ENCODE data around the gene PTGES.

PTGES gene

DNA sequence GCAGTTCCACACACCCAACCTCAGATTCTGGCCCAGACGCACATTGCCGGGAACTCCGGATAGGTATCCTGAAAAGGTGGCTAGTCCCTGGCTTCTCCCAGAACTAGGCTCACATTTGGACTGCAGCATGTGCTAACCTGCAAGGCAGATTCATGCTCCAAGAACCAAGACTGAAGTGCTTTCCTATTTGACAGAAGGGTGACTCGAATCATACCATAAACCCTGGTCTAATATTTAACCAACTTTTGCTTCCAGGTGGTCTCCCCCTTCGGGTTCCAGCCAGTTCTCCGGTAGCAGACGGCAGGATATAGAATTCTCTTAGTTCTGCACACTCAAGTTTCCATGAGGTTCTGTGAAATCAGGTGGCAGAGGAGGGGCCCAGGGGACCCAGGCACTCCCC lies 7.6 kb downstream of the PTGES start:
- no peak for DNase-seq (ENCODE audit: low read depth)

DNA sequence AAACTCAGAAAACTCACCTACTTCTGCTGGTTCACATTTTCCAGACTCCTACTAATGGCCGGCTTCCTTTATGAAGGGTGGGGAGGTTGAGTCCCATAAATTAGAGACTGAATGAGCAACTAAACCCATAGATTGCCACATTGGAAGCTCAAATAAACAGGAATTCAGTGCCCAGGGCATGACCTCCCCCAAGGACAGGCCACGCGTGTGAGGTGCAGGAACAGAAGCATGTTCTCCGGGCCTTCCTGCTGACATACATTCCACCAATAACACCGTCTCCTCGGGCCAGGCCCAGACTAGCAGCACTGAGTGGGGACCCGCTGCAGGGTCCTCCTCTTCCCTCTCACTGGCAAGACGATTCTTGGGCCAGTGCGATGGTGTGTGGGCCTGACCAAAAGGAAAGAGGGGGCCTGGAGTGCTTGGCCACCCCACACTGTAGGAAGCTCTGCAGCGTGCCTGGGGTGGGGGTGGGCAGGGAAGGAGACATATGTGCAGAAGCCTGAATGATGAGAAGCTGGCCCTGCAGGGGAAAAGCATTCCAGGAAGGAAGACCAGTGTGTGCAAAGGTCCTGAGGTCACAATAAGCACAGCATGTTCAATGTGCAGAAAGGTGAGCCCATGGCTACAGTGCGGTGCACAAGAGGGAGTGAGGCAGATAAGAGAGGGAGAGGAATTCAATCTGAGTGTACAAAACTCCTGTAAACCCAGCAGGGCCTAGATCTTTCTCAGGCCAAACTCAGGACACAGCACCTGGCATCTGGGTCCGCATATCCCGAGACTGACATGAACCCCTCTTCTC lies 12.0 kb downstream of the PTGES start:
- DNase-seq (ENCODE audit: low read depth) = no peak

- DNase-seq (ENCODE audit: low read depth) = no peak
Observed at GRCh38 chr9:129740174-129740573, 12.7 kb downstream of the PTGES start.

GRCh38 chr9:129739432-129739831 lies 13.4 kb downstream of the PTGES start:
- no peak for DNase-seq (ENCODE audit: low read depth)

DNA sequence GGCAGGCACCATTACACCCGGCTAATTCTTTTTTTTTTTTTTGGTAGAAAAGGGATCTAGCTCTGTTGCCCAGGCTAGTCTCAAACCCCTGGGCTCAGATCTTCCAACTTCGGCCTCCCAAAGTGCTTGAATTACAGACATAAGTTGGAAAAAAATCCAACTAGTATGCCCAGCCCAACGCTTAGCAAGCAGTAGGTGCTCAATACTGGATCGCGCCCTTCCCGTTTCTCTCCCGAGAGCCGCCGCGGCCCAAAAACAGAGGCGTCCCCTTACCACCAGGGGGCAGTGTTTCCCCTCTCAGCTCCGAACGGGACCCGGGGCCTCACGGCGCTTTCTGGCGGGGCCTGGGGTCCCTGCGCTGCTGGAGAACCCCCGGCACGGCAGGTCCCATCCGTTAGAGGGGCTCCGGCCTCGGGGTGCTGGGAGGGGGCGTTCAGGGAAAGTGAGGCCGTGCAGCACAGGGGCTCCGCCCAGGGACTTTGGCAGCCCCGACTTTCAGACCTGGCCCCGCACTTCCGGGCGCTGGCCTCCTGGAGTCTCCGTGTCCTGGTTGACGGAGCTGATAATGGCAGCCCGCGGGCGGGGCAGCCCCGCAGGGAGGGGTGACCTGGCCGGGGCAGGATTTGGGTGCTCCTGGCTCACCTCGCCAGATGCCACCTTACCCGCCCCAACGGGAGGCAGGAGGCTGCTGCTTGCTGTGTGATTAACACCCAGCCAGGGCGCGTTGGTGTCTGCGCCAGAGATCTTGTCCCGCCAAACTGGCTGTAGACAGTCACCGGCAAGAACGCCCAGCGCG lies 15.2 kb downstream of the PTGES start:
- DNase-seq (ENCODE audit: low read depth) = peak; percentile 34

GRCh38 chr9:129736334-129736733 lies 16.5 kb downstream of the PTGES start:
- no peak for DNase-seq (ENCODE audit: low read depth)

DNA sequence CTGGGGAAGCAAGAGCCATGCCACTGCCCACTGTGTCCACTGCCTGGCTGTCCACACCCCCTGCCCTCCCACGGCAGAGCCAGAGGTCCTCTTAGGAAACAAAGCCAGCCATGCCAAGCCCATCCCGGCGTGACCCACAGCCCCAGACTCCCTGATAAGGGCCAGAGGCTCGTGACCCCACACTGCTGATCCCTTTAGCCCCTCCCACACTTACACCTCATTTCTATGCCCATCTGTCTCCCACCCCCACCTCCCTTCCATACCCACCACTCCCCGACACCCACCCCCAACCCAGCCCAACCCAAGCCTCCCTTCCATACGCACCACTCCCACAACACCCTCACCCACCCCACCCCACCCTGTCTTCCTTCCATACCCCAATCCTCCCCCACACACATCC lies 17.3 kb downstream of the PTGES start:
- DNase-seq (ENCODE audit: low read depth) = no peak

DNA sequence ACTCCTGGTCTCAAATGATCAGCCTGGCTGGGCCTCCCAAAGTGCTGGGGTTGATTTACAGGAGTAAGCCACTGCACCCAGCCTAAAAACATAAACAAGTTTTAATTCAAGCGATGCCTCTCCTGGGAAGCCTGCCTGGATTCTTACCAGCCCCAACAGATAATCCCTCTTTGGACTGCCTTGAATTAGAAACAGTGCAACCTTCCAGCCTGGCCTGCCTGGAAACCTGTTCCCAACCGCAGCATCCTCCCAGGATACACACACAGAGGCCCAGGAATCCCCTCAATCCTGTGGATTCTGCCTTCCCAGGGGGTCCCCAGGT lies 19.2 kb downstream of the PTGES start:
- no peak for DNase-seq (ENCODE audit: low read depth)

GRCh38 chr9:129732946-129733631 lies 19.8 kb downstream of the PTGES start:
- no peak for DNase-seq (ENCODE audit: low read depth)

DNA sequence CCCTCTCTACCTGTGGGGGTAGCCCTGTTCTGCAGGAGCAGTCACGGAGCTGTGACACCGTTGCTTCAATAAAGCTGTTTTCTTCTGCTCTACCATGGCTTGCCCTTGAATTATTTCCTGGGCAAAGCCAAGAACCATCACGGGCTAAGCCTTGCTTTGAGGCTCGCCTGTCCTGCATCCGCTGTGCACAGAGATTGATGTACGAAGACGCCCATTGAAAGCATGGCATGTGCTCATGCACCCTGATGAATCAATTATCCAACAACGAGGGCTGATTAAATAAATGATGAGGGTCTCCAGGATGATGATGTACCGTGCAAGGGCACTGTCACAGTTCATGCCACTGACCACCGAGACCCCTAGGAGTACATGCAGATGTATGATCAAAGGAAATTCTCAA lies 20.7 kb downstream of the PTGES start:
- DNase-seq (ENCODE audit: low read depth) = no peak

GRCh38 chr9:129731477-129732085 lies 21.3 kb downstream of the PTGES start:
- DNase-seq (ENCODE audit: low read depth) = no peak

GRCh38 chr9:129728744-129729143 lies 24.1 kb downstream of the PTGES start:
- DNase-seq (ENCODE audit: low read depth) = no peak

GRCh38 chr9:129726322-129727160 lies 26.3 kb downstream of the PTGES start:
- peak; percentile 72 for DNase-seq (ENCODE audit: low read depth)

DNA sequence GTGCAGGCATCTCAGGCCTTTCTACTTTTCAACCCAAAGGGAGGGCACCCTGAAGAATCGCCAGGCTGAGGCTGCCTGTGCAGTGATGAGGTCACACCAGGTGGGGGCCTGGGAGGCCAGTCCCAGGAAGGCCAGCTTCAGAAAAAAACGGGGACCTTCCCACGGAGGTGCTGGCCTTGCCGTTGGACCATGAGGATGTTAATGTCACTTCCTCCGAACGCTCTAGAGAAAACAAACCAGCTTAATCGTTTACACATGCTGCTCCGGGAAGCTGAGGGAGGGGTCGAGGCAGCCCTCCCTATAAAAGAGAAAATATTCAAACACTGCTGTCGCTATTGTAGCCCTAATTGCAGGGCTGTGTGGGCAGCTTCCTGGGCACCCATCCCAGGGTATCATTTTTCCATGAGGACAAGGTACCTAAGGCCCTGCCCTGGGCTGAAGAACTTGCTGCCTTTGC lies 27.0 kb downstream of the PTGES start:
- no peak for DNase-seq (ENCODE audit: low read depth)

DNA sequence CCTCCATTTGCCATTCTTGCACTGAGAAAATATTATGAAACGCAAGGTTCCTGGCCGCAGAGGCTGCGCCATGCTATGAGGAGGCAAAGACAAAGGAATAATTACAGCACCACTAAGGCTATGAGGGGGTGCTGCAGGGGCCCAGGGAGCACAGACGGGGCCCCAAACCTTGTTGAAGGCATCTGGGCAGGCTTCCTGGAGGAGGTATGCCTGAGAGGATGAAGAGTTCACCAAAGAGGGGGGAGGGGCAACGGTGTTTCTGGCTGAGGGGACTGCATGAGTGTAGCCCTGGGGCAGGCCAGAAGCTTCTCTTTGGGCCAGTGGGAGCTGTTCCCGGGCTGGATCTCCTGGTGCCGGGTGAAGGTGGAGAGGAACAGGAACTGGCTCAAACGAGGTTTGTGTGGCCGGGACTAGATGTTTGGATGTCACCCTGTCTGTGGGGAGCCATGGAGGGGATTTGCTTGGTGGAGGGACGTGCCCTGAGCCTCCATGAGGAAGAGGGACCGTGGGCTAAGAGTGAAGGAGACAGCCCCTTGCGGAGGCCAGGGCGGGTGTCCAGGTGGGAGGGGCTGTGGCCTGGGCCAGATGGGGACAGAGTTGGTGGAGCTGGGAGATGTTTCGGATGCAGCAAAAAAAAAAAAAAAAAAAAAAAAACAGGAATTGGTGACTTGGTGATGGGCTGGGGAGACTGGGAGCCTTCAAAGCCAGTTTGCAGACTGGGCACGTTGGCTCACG lies 28.2 kb downstream of the PTGES start:
- DNase-seq (ENCODE audit: low read depth) = no peak

DNA sequence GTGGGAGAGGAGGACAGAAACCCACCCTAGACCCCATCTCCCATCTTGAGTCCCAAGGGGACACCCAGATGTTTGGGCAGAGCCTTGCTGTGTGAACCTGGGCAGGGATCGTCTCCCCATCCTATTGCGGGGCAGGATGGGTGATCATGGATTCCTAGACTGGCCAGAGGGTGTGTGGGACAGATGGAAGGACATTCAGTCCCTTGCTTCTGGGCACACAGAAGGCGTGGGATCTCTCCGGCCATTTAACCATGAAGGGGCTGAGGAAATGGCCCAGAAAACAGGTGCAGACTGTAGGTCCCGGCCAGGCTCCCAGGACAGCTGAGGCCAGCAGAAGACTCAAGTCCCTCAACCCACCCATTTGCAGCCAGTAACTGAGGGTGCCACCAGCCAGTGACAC lies 29.9 kb downstream of the PTGES start:
- no peak for DNase-seq (ENCODE audit: low read depth)

GRCh38 chr9:129720865-129721545 lies 31.8 kb downstream of the PTGES start:
- no peak for DNase-seq (ENCODE audit: low read depth)

GRCh38 chr9:129720181-129720864 lies 32.5 kb downstream of the PTGES start:
- DNase-seq (ENCODE audit: low read depth) = no peak

DNA sequence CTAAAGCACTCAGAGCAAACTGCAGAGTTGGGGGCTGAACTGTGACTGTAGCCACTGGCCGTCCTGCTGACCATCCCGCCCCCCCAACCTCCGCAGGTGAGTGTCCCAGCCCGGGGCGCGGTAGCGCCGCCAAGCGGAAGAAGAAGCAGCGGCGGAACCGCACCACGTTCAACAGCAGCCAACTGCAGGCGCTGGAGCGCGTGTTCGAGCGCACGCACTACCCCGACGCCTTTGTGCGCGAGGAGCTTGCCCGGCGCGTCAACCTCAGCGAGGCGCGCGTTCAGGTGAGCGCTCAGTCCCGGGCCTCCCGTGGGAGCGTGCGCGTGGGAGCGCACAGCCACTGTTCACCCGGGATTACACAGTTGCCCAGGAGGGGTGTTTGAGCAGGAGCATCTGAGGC lies 33.7 kb downstream of the PTGES start:
- DNase-seq (ENCODE audit: low read depth) = no peak

GRCh38 chr9:129718647-129719046 lies 34.2 kb downstream of the PTGES start:
- DNase-seq (ENCODE audit: low read depth) = no peak
